HEK293T (cell line): ENCODE results near the gene LSM2.

Experiments used
- CTCF ChIA-PET: fragments of 350-600 bp; formaldehyde crosslinking; extraction: SDS; loops from one replicate; lab custom pipeline; 2021; ENCODE audit warnings: antibody characterized with exemption, inconsistent platforms; lab: Yijun Ruan, JAX
- POLR2A ChIA-PET: fragments of 350-600 bp; formaldehyde crosslinking; extraction: SDS; loops from one replicate; lab custom pipeline; 2020; ENCODE audit warnings: antibody characterized with exemption, inconsistent platforms; lab: Yijun Ruan, JAX
- DNase-seq: peaks from one replicate; pipeline ENCODE4 v3.0.0; 2012; ENCODE audit warnings: mixed read lengths; ENCODE audit errors: extremely low spot score
- BHLHE40 ChIP-seq: fragments of 450-650 bp; IDR thresholded peaks from 2 replicates; pipeline ENCODE4 v1.6.1; 2016; ENCODE audit warnings: mild to moderate bottlenecking, moderate library complexity, borderline replicate concordance
- CTBP1 ChIP-seq: fragments of 450-650 bp; IDR thresholded peaks from 2 replicates; pipeline ENCODE4 v1.6.1; 2016; ENCODE audit warnings: borderline replicate concordance
- ELF4 ChIP-seq: fragments of 450-650 bp; IDR thresholded peaks from 2 replicates; pipeline ENCODE4 v1.6.1; 2017; ENCODE audit warnings: antibody characterized with exemption
- FOXA1 ChIP-seq: fragments of 450-650 bp; IDR thresholded peaks from 2 replicates; pipeline ENCODE4 v1.6.1; 2016; ENCODE audit warnings: mild to moderate bottlenecking
- FOXK2 ChIP-seq: fragments of 450-650 bp; IDR thresholded peaks from 2 replicates; pipeline ENCODE4 v1.6.1; 2016; ENCODE audit warnings: mild to moderate bottlenecking
- FOXM1 ChIP-seq: fragments of 450-650 bp; IDR thresholded peaks from 2 replicates; pipeline ENCODE4 v1.6.1; 2017; ENCODE audit warnings: mild to moderate bottlenecking, borderline replicate concordance
- HDGF ChIP-seq: fragments of 450-650 bp; IDR thresholded peaks from 2 replicates; pipeline ENCODE4 v1.6.1; 2017; ENCODE audit warnings: antibody characterized with exemption, borderline replicate concordance
- L3MBTL2 ChIP-seq: fragments of 450-650 bp; conservative IDR thresholded peaks from 2 replicates; pipeline ENCODE4 v1.6.1; 2016; ENCODE audit warnings: mild to moderate bottlenecking
- LEF1 ChIP-seq: fragments of 450-650 bp; IDR thresholded peaks from 2 replicates; pipeline ENCODE4 v1.6.1; 2017; ENCODE audit warnings: mild to moderate bottlenecking, borderline replicate concordance
- NFRKB ChIP-seq: fragments of 450-650 bp; IDR thresholded peaks from 2 replicates; pipeline ENCODE4 v1.6.1; 2016; ENCODE audit warnings: mild to moderate bottlenecking, moderate library complexity
- PKNOX1 ChIP-seq: fragments of 450-650 bp; IDR thresholded peaks from 2 replicates; pipeline ENCODE4 v1.6.1; 2016
- SP1 ChIP-seq: fragments of 450-650 bp; IDR thresholded peaks from 2 replicates; pipeline ENCODE4 v1.6.1; 2017
- SUZ12 ChIP-seq: fragments of 450-650 bp; IDR thresholded peaks from 2 replicates; pipeline ENCODE4 v1.6.1; 2016; ENCODE audit warnings: mild to moderate bottlenecking
- TARDBP ChIP-seq: fragments of 450-650 bp; IDR thresholded peaks from 2 replicates; pipeline ENCODE4 v1.6.1; 2016
- ZNF384 ChIP-seq: fragments of 450-650 bp; IDR thresholded peaks from 2 replicates; pipeline ENCODE4 v1.6.1; 2016

The LSM2 gene

GRCh38 chr6:31836047-31836473 is 29.3 kb upstream of the LSM2 start:
- ChIA-PET CTCF (interaction anchor here (0.7 kb wide), 1 partner anchor 58 kb away, joined by 6 read pairs; no protein-coding TSS in a partner anchor), POLR2A (interaction anchor here (0.9 to 12.0 kb wide), 10 partner anchors 8 to 175 kb away, joined by 3 to 104 read pairs (median 6); partner anchors contain the start of genes ABHD16A, C6orf47, HSPA1A and HSPA1B)
- no peak for TF ChIP-seq HDGF
- no peak for TF ChIP-seq CTBP1
- no peak for TF ChIP-seq NFRKB
- TF ChIP-seq SUZ12: no peak
- TF ChIP-seq ELF4: no peak
- TF ChIP-seq FOXA1: no peak
- no peak for TF ChIP-seq FOXK2
- DNase-seq: no peak

GRCh38 chr6:31834367-31835250 is 27.8 kb upstream of the LSM2 start:
- CTCF ChIA-PET: interaction anchor here (1.0 kb wide), 1 partner anchor 44 kb away, joined by 4 read pairs; no protein-coding TSS in a partner anchor
- peak; percentile 85 for DNase-seq
- POLR2A ChIA-PET: interaction anchor here (0.9 to 12.0 kb wide), 10 partner anchors 8 to 174 kb away, joined by 3 to 104 read pairs (median 10); partner anchors contain the start of genes C6orf47, HSPA1A, HSPA1B and HSPA1L
- TF ChIP-seq HDGF: no peak
- TF ChIP-seq L3MBTL2: peak; percentile 78
- TF ChIP-seq ELF4: peak; percentile 91

DNA sequence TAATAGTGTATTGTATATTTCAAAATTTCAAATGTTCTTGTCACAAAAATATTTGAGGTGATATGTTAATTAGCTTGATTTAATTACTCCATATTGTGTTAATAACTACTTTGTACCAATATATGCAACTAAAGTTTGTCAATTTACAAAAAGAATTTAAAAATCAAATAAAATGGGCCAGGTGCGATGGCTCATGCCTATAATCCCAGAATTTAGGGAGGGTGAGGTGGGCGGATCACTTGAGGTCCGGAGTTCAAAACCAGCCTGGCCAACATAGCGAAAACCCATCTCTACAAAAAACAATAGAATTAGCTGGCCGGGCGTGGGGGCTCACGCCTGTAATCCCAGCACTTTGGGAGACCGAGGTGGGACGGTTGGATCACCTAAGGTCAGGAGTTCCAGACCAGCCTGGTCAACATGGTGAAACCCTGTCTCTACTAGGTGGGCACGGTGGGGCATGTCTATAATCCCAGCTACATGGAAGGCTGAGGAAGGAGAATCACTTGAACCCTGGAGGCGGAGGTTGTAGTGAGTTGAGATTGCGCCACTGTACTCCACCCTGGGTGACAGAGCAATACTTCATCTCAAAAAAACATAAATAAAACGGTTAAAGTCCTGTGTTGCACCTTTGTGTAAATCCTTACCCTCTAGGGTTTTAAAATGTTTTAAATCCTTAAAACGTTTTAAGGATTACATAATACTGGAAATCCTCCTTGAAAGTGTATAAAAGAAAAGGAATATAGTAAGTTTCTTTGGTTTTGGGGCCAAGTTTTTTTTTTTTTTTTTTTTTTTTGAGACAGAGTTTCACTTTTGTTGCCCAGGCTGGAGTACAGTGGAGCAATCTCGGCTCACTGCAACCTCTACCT is 24.8 kb upstream of the LSM2 start:
- no peak for TF ChIP-seq FOXM1
- TF ChIP-seq L3MBTL2: no peak
- TF ChIP-seq LEF1: no peak
- TF ChIP-seq PKNOX1: peak; percentile 36; the same call in 1 of the 2 replicates
- TF ChIP-seq SP1: no peak
- no peak for TF ChIP-seq ELF4
- TF ChIP-seq NFRKB: no peak
- no peak for TF ChIP-seq BHLHE40
- TF ChIP-seq FOXA1: no peak
- TF ChIP-seq CTBP1: no peak; the same call in 1 of the 2 replicates
- no peak for TF ChIP-seq TARDBP
- TF ChIP-seq ZNF384: peak; percentile 85
- CTCF ChIA-PET: interaction anchor here (0.6 to 2.0 kb wide), 6 partner anchors 12 to 145 kb away, joined by 3 to 7 read pairs (median 4); partner anchors contain the start of gene VARS1

DNA sequence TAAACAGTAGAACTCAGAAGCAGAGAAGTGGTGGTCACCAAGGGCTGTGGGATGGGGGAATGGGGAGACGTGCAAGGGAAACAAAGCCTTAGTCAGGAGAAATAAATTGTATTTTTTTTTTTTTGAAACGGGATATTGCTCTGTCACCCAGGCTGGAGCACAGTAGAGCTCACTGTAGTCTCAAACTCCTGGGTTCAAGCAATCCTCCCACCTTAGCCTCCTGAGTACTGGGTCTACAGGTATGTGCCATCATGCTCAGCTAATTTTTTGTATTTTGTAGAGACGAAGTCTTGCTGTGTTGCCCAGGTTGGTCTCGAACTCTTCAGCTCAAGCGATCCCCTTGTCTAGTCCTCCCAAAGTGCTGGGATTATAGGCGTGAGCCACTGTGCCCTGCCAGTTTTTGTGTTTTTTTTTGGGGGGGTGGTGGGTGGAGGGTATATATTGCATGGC is 24.1 kb upstream of the LSM2 start:
- no peak for DNase-seq
- TF ChIP-seq FOXA1 (no peak), NFRKB (no peak), BHLHE40 (no peak), PKNOX1 (no peak), TARDBP (no peak), ZNF384 (no peak), FOXM1 (no peak)
- ChIA-PET CTCF (interaction anchor here (0.7 to 2.0 kb wide), 9 partner anchors 12 to 144 kb away, joined by 3 to 7 read pairs (median 4); partner anchors contain the start of genes LSM2 and VARS1), POLR2A (interaction anchor here (1.0 to 7.2 kb wide), 11 partner anchors 11 to 283 kb away, joined by 3 to 65 read pairs (median 10); partner anchors contain the start of genes BAG6, DDAH2, HSPA1A and HSPA1L)

More for the DNA sequence above, 24.8 kb upstream of the LSM2 start:
- DNase-seq: no peak
- POLR2A ChIA-PET: interaction anchor here (0.9 to 7.2 kb wide), 12 partner anchors 12 to 1140 kb away, joined by 3 to 65 read pairs (median 8); partner anchors contain the start of genes BAG6, DDAH2, HSPA1A and HSPA1L

DNA sequence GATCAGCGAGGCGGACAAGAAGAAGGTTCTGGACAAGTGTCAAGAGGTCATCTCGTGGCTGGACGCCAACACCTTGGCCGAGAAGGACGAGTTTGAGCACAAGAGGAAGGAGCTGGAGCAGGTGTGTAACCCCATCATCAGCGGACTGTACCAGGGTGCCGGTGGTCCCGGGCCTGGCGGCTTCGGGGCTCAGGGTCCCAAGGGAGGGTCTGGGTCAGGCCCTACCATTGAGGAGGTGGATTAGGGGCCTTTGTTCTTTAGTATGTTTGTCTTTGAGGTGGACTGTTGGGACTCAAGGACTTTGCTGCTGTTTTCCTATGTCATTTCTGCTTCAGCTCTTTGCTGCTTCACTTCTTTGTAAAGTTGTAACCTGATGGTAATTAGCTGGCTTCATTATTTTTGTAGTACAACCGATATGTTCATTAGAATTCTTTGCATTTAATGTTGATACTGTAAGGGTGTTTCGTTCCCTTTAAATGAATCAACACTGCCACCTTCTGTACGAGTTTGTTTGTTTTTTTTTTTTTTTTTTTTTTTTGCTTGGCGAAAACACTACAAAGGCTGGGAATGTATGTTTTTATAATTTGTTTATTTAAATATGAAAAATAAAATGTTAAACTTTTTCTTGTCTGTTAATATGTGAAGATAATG is 23.0 kb upstream of the LSM2 start:
- TF ChIP-seq ZNF384 (peak; percentile 99), TARDBP (no peak), BHLHE40 (no peak)
- ChIA-PET POLR2A (interaction anchor here (0.7 to 7.2 kb wide), 11 partner anchors 10 to 177 kb away, joined by 3 to 65 read pairs (median 10); partner anchors contain the start of genes BAG6, DDAH2, HSPA1A and HSPA1L), CTCF (interaction anchor here (0.6 to 2.0 kb wide), 10 partner anchors 10 to 306 kb away, joined by 3 to 7 read pairs (median 4); partner anchors contain the start of genes ABHD16A, LSM2 and VARS1)
- no peak for DNase-seq
